ENCODE results near the gene NLGN1. TPM values are rescaled to one million over a fixed set of nuclear protein-coding genes. Genes with fewer than 3 reads are reported as not detected.

The NLGN1 gene
- total and polyA plus RNA-seq, 2 of the 8 experiments (the other 6 are each of a cell fraction or from before 2014, with no cell fraction given), result 7.8 to 14.8 TPM

DNA sequence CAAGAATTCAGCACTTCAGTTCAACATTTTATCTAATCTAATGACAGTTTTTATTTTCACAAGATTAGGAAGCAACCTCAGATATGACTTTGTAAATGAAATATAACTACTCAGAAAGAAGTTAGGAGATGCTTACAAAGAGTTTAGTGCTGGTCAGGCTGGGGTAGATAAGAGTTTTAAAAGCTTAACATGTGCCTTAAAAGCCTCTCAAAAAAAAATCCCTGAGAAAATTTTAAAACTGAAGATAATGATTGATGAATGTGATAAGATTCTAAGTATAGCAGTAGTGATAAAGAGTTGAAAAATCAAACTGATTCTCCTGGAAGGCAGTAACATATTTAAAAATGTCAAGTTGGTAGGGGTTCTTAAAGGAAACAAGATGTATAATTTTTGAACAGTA is 478.2 kb downstream of the NLGN1 start:
- H4K20me1 ChIP-seq (replicated peaks in 1 of 2; ENCODE audit: control insufficient read depth in 1 of 2, insufficient read depth in 2 of 2, low read length in 2 of 2), result no peaks in the 10 kb centered on the region
- no peak overlapping the region for H3K4me2 ChIP-seq (ENCODE audit: insufficient read depth in 1 of 2, low read depth in 2 of 2, low read length in 2 of 2)
- H3K36me3 ChIP-seq (ENCODE audit: control insufficient read depth in 2 of 4, insufficient read depth in 4 of 4, low read length in 3 of 4), result no peaks in the 10 kb centered on the region
- no peaks in the 10 kb centered on the region for H3K23me2 ChIP-seq (ENCODE audit: low read depth, low read length)
- no peak overlapping the region for H2BK12ac ChIP-seq (ENCODE audit: low read depth, low read length)
- H2AK5ac ChIP-seq (ENCODE audit: low read depth, low read length), result no peak overlapping the region
- no peak overlapping the region for H4K5ac ChIP-seq (ENCODE audit: insufficient read length, low read depth, low read length)
- no peak overlapping the region for H3K4ac ChIP-seq (replicated peaks; ENCODE audit: insufficient read length, low read depth, low read length)
- H3K14ac ChIP-seq (ENCODE audit: insufficient read length), result no peak overlapping the region
- no peak for DNase-seq (ENCODE audit: low read depth in 1 of 2, low spot score in 2 of 2)
- no peak for FAIRE-seq
- H2BK15ac ChIP-seq (ENCODE audit: low read length), result no peak overlapping the region
- H3K4me3 ChIP-seq (ENCODE audit: extremely low read depth in 1 of 4, insufficient read depth in 2 of 4, low read depth in 3 of 4, low read length in 4 of 4), result no peak overlapping the region
- TF ChIP-seq CREB1 (IDR thresholded peaks at IDR 0.05) (no peak), RNF2 (IDR thresholded peaks at IDR 0.05; ENCODE audit: borderline replicate concordance, low read depth, low read length, missing control alignments, poor library complexity, severe bottlenecking) (no peak), CHD1 (IDR thresholded peaks at IDR 0.05; ENCODE audit: low read depth, low read length) (no peak), SIN3A (conservative IDR thresholded peaks at IDR 0.05 in 1 of 2, IDR thresholded peaks at IDR 0.05 in 1 of 2; ENCODE audit: low read depth in 1 of 2, low read length in 2 of 2) (no peak), POU5F1 (IDR thresholded peaks at IDR 0.05; ENCODE audit: low read depth, low read length) (no peak), SP4 (IDR thresholded peaks at IDR 0.05; ENCODE audit: low read length) (no peak), ASH2L (IDR thresholded peaks at IDR 0.05; ENCODE audit: low read length) (no peak), NRF1 (IDR thresholded peaks at IDR 0.05; ENCODE audit: low read depth, low read length) (no peak), ZNF274 (IDR thresholded peaks at IDR 0.05; ENCODE audit: borderline replicate concordance, extremely low read depth, low read length) (no peak), SP2 (IDR thresholded peaks at IDR 0.05; ENCODE audit: low read length) (no peak), KDM4A (IDR thresholded peaks at IDR 0.05; ENCODE audit: low read depth, low read length, severe bottlenecking) (no peak), RXRA (IDR thresholded peaks at IDR 0.05; ENCODE audit: insufficient read depth, low read depth, low read length) (no peak), BRCA1 (IDR thresholded peaks at IDR 0.05; ENCODE audit: low read depth, low read length) (no peak)
- TF ChIP-seq, protein P1, sequence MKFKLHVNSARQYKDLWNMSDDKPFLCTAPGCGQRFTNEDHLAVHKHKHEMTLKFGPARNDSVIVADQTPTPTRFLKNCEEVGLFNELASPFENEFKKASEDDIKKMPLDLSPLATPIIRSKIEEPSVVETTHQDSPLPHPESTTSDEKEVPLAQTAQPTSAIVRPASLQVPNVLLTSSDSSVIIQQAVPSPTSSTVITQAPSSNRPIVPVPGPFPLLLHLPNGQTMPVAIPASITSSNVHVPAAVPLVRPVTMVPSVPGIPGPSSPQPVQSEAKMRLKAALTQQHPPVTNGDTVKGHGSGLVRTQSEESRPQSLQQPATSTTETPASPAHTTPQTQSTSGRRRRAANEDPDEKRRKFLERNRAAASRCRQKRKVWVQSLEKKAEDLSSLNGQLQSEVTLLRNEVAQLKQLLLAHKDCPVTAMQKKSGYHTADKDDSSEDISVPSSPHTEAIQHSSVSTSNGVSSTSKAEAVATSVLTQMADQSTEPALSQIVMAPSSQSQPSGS (IDR thresholded peaks at IDR 0.05; ENCODE audit: low read length), result no peak
- no peaks in the 10 kb centered on the region for H3K9me3 ChIP-seq (ENCODE audit: insufficient read depth in 2 of 2, low read depth in 1 of 2, low read length in 1 of 2)
- H3K4me1 ChIP-seq (replicated peaks in 1 of 4; ENCODE audit: control insufficient read depth in 3 of 4, insufficient read depth in 4 of 4, low read length in 3 of 4), result no peaks in the 10 kb centered on the region
- H2BK20ac ChIP-seq (ENCODE audit: low read length), result no peak overlapping the region
- H3K56ac ChIP-seq (replicated peaks; ENCODE audit: insufficient read length, low read depth, low read length), result no peak overlapping the region
- H3K23ac ChIP-seq (ENCODE audit: insufficient read length), result no peak overlapping the region
- no peak overlapping the region for H2BK120ac ChIP-seq (replicated peaks; ENCODE audit: low read depth, low read length)
- no peak overlapping the region for H2AFZ ChIP-seq (ENCODE audit: low read length)
- no peak overlapping the region for H3K18ac ChIP-seq (ENCODE audit: extremely low read depth, low read length)
- CTCF ChIA-PET (ENCODE audit: partially characterized antibody), result interaction anchor here (0.6 to 1.3 kb wide), 4 partner anchors 20 to 471 kb away, joined by 3 to 4 read pairs (median 3); no protein-coding TSS in a partner anchor
- no peaks in the 10 kb centered on the region for H3K79me2 ChIP-seq (ENCODE audit: control insufficient read depth in 1 of 2, insufficient read depth in 2 of 2, low read length in 2 of 2)
- POLR2A ChIA-PET (ENCODE audit: partially characterized antibody), result no interaction called here
- H3K27ac ChIP-seq (ENCODE audit: low read depth, low read length), result no peak overlapping the region
- H2BK5ac ChIP-seq (ENCODE audit: low read depth, low read length), result no peak overlapping the region
- no peaks in the 10 kb centered on the region for H3K27me3 ChIP-seq (replicated peaks in 1 of 4; ENCODE audit: control insufficient read depth in 3 of 4, extremely low read depth in 1 of 4, insufficient read depth in 3 of 4, low read length in 3 of 4)
- no peak overlapping the region for H3K9ac ChIP-seq (replicated peaks in 1 of 4; ENCODE audit: extremely low read depth in 1 of 4, low read depth in 3 of 4, low read length in 3 of 4)
- H4K91ac ChIP-seq (replicated peaks; ENCODE audit: insufficient read length, low read length), result no peak overlapping the region
- no peaks in the 10 kb centered on the region for H3K79me1 ChIP-seq (ENCODE audit: low read depth, low read length)
- H4K8ac ChIP-seq (ENCODE audit: extremely low read depth, insufficient read depth, low read length), result no peak overlapping the region
